Measurements from ENCODE around the gene KRTAP10-7. TPM values are rescaled to one million over a fixed set of nuclear protein-coding genes. Genes with fewer than 3 reads are reported as not detected.
A peak's percentile ranks its signal among the peaks of the same experiment; 100 is the strongest.
"Not testable (repeated sequence)": the region's sequence is repeated elsewhere in the genome, so short reads cannot be mapped to it uniquely, and the experiment has no call there.

The KRTAP10-7 gene
- total RNA-seq, 1 donor from 2014 or later: not detected

GRCh38 chr21:44610157-44610843 is 9.9 kb downstream of the KRTAP10-7 start:
- not testable (repeated sequence) for DNase-seq (ENCODE audit: extremely low read depth, low read depth, low spot score)

- no peak for DNase-seq (ENCODE audit: extremely low read depth, low read depth, low spot score)
Measured at GRCh38 chr21:44611551-44611950, 11.2 kb downstream of the KRTAP10-7 start.

- DNase-seq (ENCODE audit: extremely low read depth, low read depth, low spot score): no peak
Measured at GRCh38 chr21:44612029-44612486, 11.7 kb downstream of the KRTAP10-7 start, which contains the start of gene KRTAP10-8. Gene KRTAP10-8 (plus strand): TSS chr21:44612079. CDS start chr21:44612101, 22 bp downstream.

GRCh38 chr21:44612669-44613229 is 12.4 kb downstream of the KRTAP10-7 start:
- no peak for DNase-seq (ENCODE audit: extremely low read depth, low read depth, low spot score)

- no peak for DNase-seq (ENCODE audit: extremely low read depth, low read depth, low spot score)
Measured at GRCh38 chr21:44613386-44614155, 13.2 kb downstream of the KRTAP10-7 start.

GRCh38 chr21:44614161-44614631 is 13.8 kb downstream of the KRTAP10-7 start:
- DNase-seq (ENCODE audit: extremely low read depth, low read depth, low spot score): no peak

GRCh38 chr21:44614961-44615391 is 14.6 kb downstream of the KRTAP10-7 start:
- no peak for DNase-seq (ENCODE audit: extremely low read depth, low read depth, low spot score)

GRCh38 chr21:44615466-44615865 is 15.1 kb downstream of the KRTAP10-7 start:
- DNase-seq (ENCODE audit: extremely low read depth, low read depth, low spot score): no peak

GRCh38 chr21:44615911-44616590 is 15.7 kb downstream of the KRTAP10-7 start:
- no peak for DNase-seq (ENCODE audit: extremely low read depth, low read depth, low spot score)

GRCh38 chr21:44616591-44616926 is 16.2 kb downstream of the KRTAP10-7 start:
- DNase-seq (ENCODE audit: extremely low read depth, low read depth, low spot score): no peak

- no peak for DNase-seq (ENCODE audit: extremely low read depth, low read depth, low spot score)
Measured at GRCh38 chr21:44617071-44617501, 16.7 kb downstream of the KRTAP10-7 start.

GRCh38 chr21:44618504-44618903 is 18.1 kb downstream of the KRTAP10-7 start:
- peak; percentile 2 for DNase-seq (ENCODE audit: extremely low read depth, low read depth, low spot score)

GRCh38 chr21:44618909-44619308 is 18.5 kb downstream of the KRTAP10-7 start:
- no peak for DNase-seq (ENCODE audit: extremely low read depth, low read depth, low spot score)

GRCh38 chr21:44619886-44620285 is 19.5 kb downstream of the KRTAP10-7 start:
- DNase-seq (ENCODE audit: extremely low read depth, low read depth, low spot score): no peak

GRCh38 chr21:44623575-44623974 is 23.2 kb downstream of the KRTAP10-7 start:
- DNase-seq (ENCODE audit: extremely low read depth, low read depth, low spot score): no peak

GRCh38 chr21:44625756-44626155 is 25.4 kb downstream of the KRTAP10-7 start:
- DNase-seq (ENCODE audit: extremely low read depth, low read depth, low spot score): no peak

- DNase-seq (ENCODE audit: extremely low read depth, low read depth, low spot score): no peak
Measured at GRCh38 chr21:44626262-44626661, 25.9 kb downstream of the KRTAP10-7 start.

GRCh38 chr21:44626673-44627143 is 26.3 kb downstream of the KRTAP10-7 start, which contains the start of gene KRTAP10-9:
Gene KRTAP10-9 (plus strand): TSS chr21:44627093. CDS start chr21:44627172, 79 bp downstream.
- DNase-seq (ENCODE audit: extremely low read depth, low read depth, low spot score): no peak

- not testable (repeated sequence) for DNase-seq (ENCODE audit: extremely low read depth, low read depth, low spot score)
Measured at GRCh38 chr21:44627181-44627822, 26.9 kb downstream of the KRTAP10-7 start.

GRCh38 chr21:44627831-44628233 is 27.4 kb downstream of the KRTAP10-7 start:
- not testable (repeated sequence) for DNase-seq (ENCODE audit: extremely low read depth, low read depth, low spot score)
